ENCODE results near the gene TRIM23.

TRIM23 gene

DNA sequence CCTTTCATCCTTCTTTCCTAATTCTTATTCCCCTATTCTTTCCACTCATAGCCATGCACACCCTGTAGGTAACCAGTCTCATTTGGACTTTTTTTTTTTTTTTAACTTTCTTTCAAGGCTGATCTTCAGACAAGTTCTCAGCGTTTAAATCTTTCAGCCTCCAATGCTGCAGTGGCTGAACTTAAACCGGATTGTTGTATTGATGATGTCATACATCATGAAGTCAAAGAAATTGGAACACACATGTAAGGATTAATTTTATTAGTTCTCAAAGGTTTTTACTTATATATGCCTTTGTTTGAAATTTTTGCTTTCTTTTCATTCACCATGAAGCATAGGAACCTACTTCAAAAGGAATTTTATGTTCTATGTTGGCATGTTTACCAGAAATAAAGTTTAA lies 22.8 kb upstream of the TRIM23 start:
- WGBS (ENCODE audit: insufficient coverage), result no CpG with 5 or more reads among the region's 2 CpGs
- Histone ChIP-seq H3K9me3 (ENCODE audit: control extremely low read depth in 1 of 5, control insufficient read depth in 4 of 5, insufficient read depth in 2 of 5, low read depth in 1 of 5, low read length in 4 of 5) (no peaks in the 10 kb centered on the region), H3K27me3 (replicated peaks in 2 of 5; ENCODE audit: control insufficient read depth in 4 of 5, insufficient read depth in 5 of 5, low read length in 4 of 5) (no peaks in the 10 kb centered on the region), H3K4me3 (ENCODE audit: control insufficient read depth in 1 of 7, extremely low read depth in 1 of 7, insufficient read depth in 4 of 7, low read depth in 2 of 7, low read length in 6 of 7) (no peak overlapping the region), H3K4me1 (ENCODE audit: control extremely low read depth in 1 of 4, control insufficient read depth in 4 of 4, insufficient read depth in 4 of 4, low read length in 3 of 4) (no peaks in the 10 kb centered on the region), H3K36me3 (ENCODE audit: control insufficient read depth in 4 of 4, insufficient read depth in 4 of 4, low read length in 3 of 4) (peaks cover 4 to 6% (median 6%) of the 10 kb centered on the region in 4 experiments), H3K27ac (ENCODE audit: insufficient read depth in 1 of 2, low read depth in 1 of 2, low read length in 2 of 2, poor library complexity in 1 of 2, severe bottlenecking in 2 of 2) (no peak overlapping the region)
- DNase-seq, result no peak
- CTCF ChIA-PET, result no interaction called here
- POLR2A ChIA-PET, result no interaction called here

DNA sequence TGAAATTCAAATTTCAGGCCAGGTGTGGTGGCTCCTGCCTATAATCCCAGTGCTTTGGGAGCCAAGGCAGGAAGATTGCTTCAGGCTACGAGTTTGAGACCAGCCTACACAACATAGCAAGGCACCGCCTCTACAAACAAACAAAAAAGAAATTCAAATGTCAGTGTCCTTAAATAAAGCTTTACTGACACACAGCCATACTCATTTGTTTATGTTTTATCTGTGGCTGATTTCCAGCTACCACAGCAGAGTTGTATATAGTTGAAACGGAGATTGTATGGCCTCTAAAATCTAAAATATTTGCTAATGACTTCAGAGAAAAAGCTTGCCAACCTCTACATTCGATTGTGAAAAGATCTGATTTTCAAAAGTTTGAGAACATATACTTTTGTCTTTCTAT lies 16.1 kb upstream of the TRIM23 start:
- 100% methylated on average over 2 of the region's 4 CpGs for WGBS (ENCODE audit: insufficient coverage)
- no peak overlapping the region for H3K27ac ChIP-seq (ENCODE audit: insufficient read depth in 1 of 2, low read depth in 1 of 2, low read length in 2 of 2, poor library complexity in 1 of 2, severe bottlenecking in 2 of 2)
- H3K4me1 ChIP-seq (ENCODE audit: control extremely low read depth in 1 of 4, control insufficient read depth in 4 of 4, insufficient read depth in 4 of 4, low read length in 3 of 4), result no peaks in the 10 kb centered on the region
- H3K36me3 ChIP-seq (ENCODE audit: control insufficient read depth in 4 of 4, insufficient read depth in 4 of 4, low read length in 3 of 4), result peaks cover 5 to 23% (median 16%) of the 10 kb centered on the region in 4 experiments
- DNase-seq, result no peak
- H3K27me3 ChIP-seq (replicated peaks in 2 of 5; ENCODE audit: control insufficient read depth in 4 of 5, insufficient read depth in 5 of 5, low read length in 4 of 5), result no peaks in the 10 kb centered on the region
- H3K4me3 ChIP-seq (ENCODE audit: control insufficient read depth in 1 of 7, extremely low read depth in 1 of 7, insufficient read depth in 4 of 7, low read depth in 2 of 7, low read length in 6 of 7), result no peak overlapping the region
- ChIA-PET POLR2A (no interaction called here), CTCF (no interaction called here)
- no peaks in the 10 kb centered on the region for H3K9me3 ChIP-seq (ENCODE audit: control extremely low read depth in 1 of 5, control insufficient read depth in 4 of 5, insufficient read depth in 2 of 5, low read depth in 1 of 5, low read length in 4 of 5)

DNA sequence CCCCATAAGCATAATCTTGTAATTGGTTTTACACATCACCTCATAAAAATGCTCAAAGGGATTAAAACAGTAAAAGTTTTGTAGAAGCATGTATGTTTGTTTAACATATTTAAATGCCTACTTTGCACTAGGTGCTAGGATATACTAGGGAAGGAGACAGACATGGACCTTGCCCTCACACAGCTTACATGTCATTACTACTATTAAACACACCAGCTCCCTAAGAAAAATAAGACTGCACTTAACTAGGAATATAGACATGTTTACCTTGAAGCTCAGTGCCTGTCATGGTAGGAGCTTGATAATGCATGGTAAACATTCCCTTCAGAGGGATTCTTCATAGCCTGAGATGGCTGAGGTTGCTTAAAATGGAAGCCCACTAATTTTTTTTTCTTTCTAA lies 6.8 kb upstream of the TRIM23 start:
- DNase-seq, result no peak
- H3K9me3 ChIP-seq (ENCODE audit: control extremely low read depth in 1 of 5, control insufficient read depth in 4 of 5, insufficient read depth in 2 of 5, low read depth in 1 of 5, low read length in 4 of 5), result no peaks in the 10 kb centered on the region
- H3K27ac ChIP-seq (ENCODE audit: insufficient read depth in 1 of 2, low read depth in 1 of 2, low read length in 2 of 2, poor library complexity in 1 of 2, severe bottlenecking in 2 of 2), result no peak overlapping the region
- H3K27me3 ChIP-seq (replicated peaks in 2 of 5; ENCODE audit: control insufficient read depth in 4 of 5, insufficient read depth in 5 of 5, low read length in 4 of 5), result no peaks in the 10 kb centered on the region
- peaks cover 0 to 13% (median 6%) of the 10 kb centered on the region in 4 experiments for H3K36me3 ChIP-seq (ENCODE audit: control insufficient read depth in 4 of 4, insufficient read depth in 4 of 4, low read length in 3 of 4)
- peaks cover under 1 to 4% (median 3%) of the 10 kb centered on the region in 4 experiments for H3K4me1 ChIP-seq (ENCODE audit: control extremely low read depth in 1 of 4, control insufficient read depth in 4 of 4, insufficient read depth in 4 of 4, low read length in 3 of 4)
- CTCF ChIA-PET, result interaction anchor here (0.6 kb wide), 1 partner anchor 11 kb away, joined by 4 read pairs; no protein-coding TSS in a partner anchor
- POLR2A ChIA-PET, result no interaction called here
- H3K4me3 ChIP-seq (ENCODE audit: control insufficient read depth in 1 of 7, extremely low read depth in 1 of 7, insufficient read depth in 4 of 7, low read depth in 2 of 7, low read length in 6 of 7), result no peak overlapping the region

DNA sequence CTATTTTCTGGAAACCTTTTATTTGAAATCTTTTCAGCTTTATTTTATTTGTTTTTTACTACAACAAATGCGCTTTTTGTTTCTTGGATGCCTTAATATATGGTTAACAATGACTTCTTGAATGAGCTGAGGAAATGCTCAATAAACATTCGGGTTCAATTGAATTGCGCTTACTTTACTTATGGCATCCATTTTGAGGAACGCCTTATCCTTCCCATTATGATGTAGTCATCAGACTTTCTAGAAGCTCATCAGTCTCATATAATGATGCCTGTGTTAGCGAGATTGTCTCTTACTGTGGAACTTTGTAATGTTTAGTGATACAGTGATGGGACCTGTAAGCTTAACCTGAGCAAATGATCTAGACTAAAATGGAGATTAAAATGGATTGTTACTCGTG lies 1.6 kb upstream of the TRIM23 start:
- H3K9me3 ChIP-seq (ENCODE audit: control extremely low read depth in 1 of 5, control insufficient read depth in 4 of 5, insufficient read depth in 2 of 5, low read depth in 1 of 5, low read length in 4 of 5), result no peaks in the 10 kb centered on the region
- CTCF ChIA-PET, result interaction anchor here (1.3 kb wide), 1 partner anchor 18 kb away, joined by 3 read pairs; no protein-coding TSS in a partner anchor
- peak overlapping the region in 6 of 7 experiments; percentile 90 to 100 (median 98) for H3K4me3 ChIP-seq (ENCODE audit: control insufficient read depth in 1 of 7, extremely low read depth in 1 of 7, insufficient read depth in 4 of 7, low read depth in 2 of 7, low read length in 6 of 7)
- H3K36me3 ChIP-seq (ENCODE audit: control insufficient read depth in 4 of 4, insufficient read depth in 4 of 4, low read length in 3 of 4), result peaks cover 0 to 10% (median 4%) of the 10 kb centered on the region in 4 experiments
- H3K4me1 ChIP-seq (ENCODE audit: control extremely low read depth in 1 of 4, control insufficient read depth in 4 of 4, insufficient read depth in 4 of 4, low read length in 3 of 4), result peaks cover 20 to 31% (median 25%) of the 10 kb centered on the region in 4 experiments
- POLR2A ChIA-PET, result no interaction called here
- 83% methylated on average over 4 of the region's 6 CpGs for WGBS (ENCODE audit: insufficient coverage)
- DNase-seq, result peak in 2 of 3 donors; percentile 4 to 11
- no peaks in the 10 kb centered on the region for H3K27me3 ChIP-seq (replicated peaks in 2 of 5; ENCODE audit: control insufficient read depth in 4 of 5, insufficient read depth in 5 of 5, low read length in 4 of 5)
- peak overlapping the region; percentile 88 to 93 for H3K27ac ChIP-seq (ENCODE audit: insufficient read depth in 1 of 2, low read depth in 1 of 2, low read length in 2 of 2, poor library complexity in 1 of 2, severe bottlenecking in 2 of 2)

DNA sequence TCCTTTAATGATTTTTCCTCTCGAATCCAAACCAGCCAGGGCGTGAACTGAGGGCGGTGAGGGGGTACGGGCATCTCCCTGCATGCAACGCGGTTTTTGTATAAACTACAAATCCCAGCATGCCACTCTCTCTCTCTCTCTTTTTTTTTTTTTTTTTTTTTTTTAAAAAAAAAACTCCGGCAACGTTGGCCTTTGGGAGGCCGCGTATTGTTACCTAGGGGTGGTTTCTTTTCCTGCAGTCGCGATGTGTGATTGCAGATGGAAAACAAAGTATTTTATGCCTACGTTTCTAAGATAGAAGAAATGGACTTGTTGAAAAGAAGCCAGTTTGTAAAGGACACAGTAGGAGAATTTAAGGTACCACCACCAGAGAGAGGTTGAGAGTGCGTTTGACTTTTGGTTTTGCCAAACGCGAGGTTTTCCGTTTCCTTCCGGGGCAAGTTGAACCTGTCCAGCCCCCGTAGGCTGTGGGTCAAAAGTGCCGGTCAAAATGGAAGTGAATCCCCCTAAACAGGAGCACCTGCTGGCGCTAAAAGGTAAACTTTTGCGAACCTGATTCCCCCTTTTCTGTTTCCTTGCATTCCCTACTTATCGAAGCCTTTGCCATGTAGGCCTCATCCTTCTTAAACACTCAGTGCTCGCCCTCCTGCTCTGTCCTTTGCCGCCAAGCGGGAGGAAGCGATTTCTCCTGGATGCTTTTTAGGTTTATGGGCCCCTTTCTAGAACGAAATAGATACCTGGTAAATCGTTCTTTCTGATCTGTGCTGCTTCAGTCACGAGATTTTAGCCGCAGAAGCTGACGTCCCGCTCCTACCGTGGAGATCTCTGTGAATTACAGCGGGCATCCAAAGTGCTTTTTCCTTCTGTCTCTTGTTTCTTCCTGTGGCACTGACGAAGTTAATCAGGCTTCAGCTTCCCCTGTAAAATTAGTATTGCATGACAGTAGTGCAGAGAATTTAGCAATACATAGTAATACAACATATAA lies 730 bp upstream of the TRIM23 start, which contains the start of the genes SHLD3 and TRAPPC13:
Gene SHLD3 (plus strand): TSS at position 457 of the 985 bp plus-strand sequence. CDS start 4,561 bp downstream, outside the sequence.
Gene TRAPPC13 (plus strand): TSS at position 457 of the 985 bp plus-strand sequence. CDS start 34 bp downstream, at position 491.
- Histone ChIP-seq H3K4me3 (ENCODE audit: control insufficient read depth in 1 of 7, extremely low read depth in 1 of 7, insufficient read depth in 4 of 7, low read depth in 2 of 7, low read length in 6 of 7) (peak within 1 kb of the TSS; percentile 89 to 100 (median 98)), H3K9me3 (ENCODE audit: control extremely low read depth in 1 of 5, control insufficient read depth in 4 of 5, insufficient read depth in 2 of 5, low read depth in 1 of 5, low read length in 4 of 5) (no peaks in the 10 kb centered on the region), H3K4me1 (ENCODE audit: control extremely low read depth in 1 of 4, control insufficient read depth in 4 of 4, insufficient read depth in 4 of 4, low read length in 3 of 4) (peaks cover 20 to 31% (median 25%) of the 10 kb centered on the region in 4 experiments), H3K27me3 (replicated peaks in 2 of 5; ENCODE audit: control insufficient read depth in 4 of 5, insufficient read depth in 5 of 5, low read length in 4 of 5) (no peaks in the 10 kb centered on the region), H3K27ac (ENCODE audit: insufficient read depth in 1 of 2, low read depth in 1 of 2, low read length in 2 of 2, poor library complexity in 1 of 2, severe bottlenecking in 2 of 2) (peak within 1 kb of the TSS; percentile 88 to 93), H3K36me3 (ENCODE audit: control insufficient read depth in 4 of 4, insufficient read depth in 4 of 4, low read length in 3 of 4) (peaks cover 0 to 8% (median 3%) of the 10 kb centered on the region in 4 experiments)
- ChIA-PET POLR2A (interaction anchor here (0.9 kb wide), 1 partner anchor 74 kb away, joined by 3 read pairs; no protein-coding TSS in a partner anchor), CTCF (interaction anchor here (1.3 kb wide), 1 partner anchor 17 kb away, joined by 3 read pairs; no protein-coding TSS in a partner anchor)
- peak; percentile 92 to 96 (median 96) for DNase-seq
- WGBS (ENCODE audit: insufficient coverage), result 0% methylated on average over 26 of the region's 36 CpGs

DNA sequence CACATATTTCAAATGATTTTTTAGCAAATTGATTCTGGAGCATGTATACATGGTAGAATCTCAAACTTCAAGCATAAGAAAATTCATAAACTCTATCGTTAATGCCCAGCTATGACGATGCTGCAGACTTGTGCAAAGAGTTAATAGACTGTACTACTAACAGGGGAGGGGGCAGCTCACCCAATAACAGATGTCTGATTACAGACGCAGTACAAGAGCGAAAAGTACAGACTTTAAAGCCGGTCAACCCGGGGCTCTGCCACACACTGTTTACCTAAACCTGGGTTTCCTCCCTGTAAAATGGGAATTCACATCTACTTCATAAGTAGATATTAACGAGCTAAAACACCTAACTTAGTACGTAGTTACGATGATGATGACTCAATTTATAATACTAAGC lies 651 bp downstream of the TRIM23 start:
- ChIA-PET CTCF (interaction anchor here (0.6 to 1.1 kb wide), 4 partner anchors 9 to 60 kb away, joined by 3 to 4 read pairs (median 3); partner anchors contain the start of genes CENPK and PPWD1), POLR2A (interaction anchor here (0.9 kb wide), 1 partner anchor 76 kb away, joined by 3 read pairs; no protein-coding TSS in a partner anchor)
- H3K4me1 ChIP-seq (ENCODE audit: control extremely low read depth in 1 of 4, control insufficient read depth in 4 of 4, insufficient read depth in 4 of 4, low read length in 3 of 4), result peaks cover 20 to 31% (median 25%) of the 10 kb centered on the region in 4 experiments
- peak overlapping the region; percentile 89 to 100 (median 98) for H3K4me3 ChIP-seq (ENCODE audit: control insufficient read depth in 1 of 7, extremely low read depth in 1 of 7, insufficient read depth in 4 of 7, low read depth in 2 of 7, low read length in 6 of 7)
- no peak for DNase-seq
- H3K36me3 ChIP-seq (ENCODE audit: control insufficient read depth in 4 of 4, insufficient read depth in 4 of 4, low read length in 3 of 4), result peaks cover 0 to 4% (median 0%) of the 10 kb centered on the region in 4 experiments
- WGBS (ENCODE audit: insufficient coverage), result 4% methylated on average over 4 of the region's 9 CpGs
- H3K27ac ChIP-seq (ENCODE audit: insufficient read depth in 1 of 2, low read depth in 1 of 2, low read length in 2 of 2, poor library complexity in 1 of 2, severe bottlenecking in 2 of 2), result peak overlapping the region; percentile 77 to 93
- no peaks in the 10 kb centered on the region for H3K27me3 ChIP-seq (replicated peaks in 2 of 5; ENCODE audit: control insufficient read depth in 4 of 5, insufficient read depth in 5 of 5, low read length in 4 of 5)
- H3K9me3 ChIP-seq (ENCODE audit: control extremely low read depth in 1 of 5, control insufficient read depth in 4 of 5, insufficient read depth in 2 of 5, low read depth in 1 of 5, low read length in 4 of 5), result no peaks in the 10 kb centered on the region
